Neuron (in vitro differentiated cells): ENCODE results near the gene PPIL4.
"Not testable (repeated sequence)": the region's sequence is repeated elsewhere in the genome, so short reads cannot be mapped to it uniquely, and the experiment has no call there.

Experiments
- H2AFZ ChIP-seq: one replicate; pipeline ENCODE4 v1.6.1; 2013; ENCODE audit warnings: low read depth, mild to moderate bottlenecking, inconsistent platforms, low read length, moderate library complexity
- H3K27me3 ChIP-seq: one replicate; pipeline ENCODE4 v1.6.1; 2013; ENCODE audit warnings: low read length; ENCODE audit not compliant: insufficient read depth
- H3K36me3 ChIP-seq: one replicate; pipeline ENCODE4 v1.6.1; 2013; ENCODE audit warnings: low read length; ENCODE audit not compliant: insufficient read depth
- H3K4me1 ChIP-seq: one replicate; pipeline ENCODE4 v1.6.1; 2013; ENCODE audit warnings: low read length; ENCODE audit not compliant: insufficient read depth
- H3K4me3 ChIP-seq: 2 replicates; pipeline ENCODE4 v1.5.1; 2013; ENCODE audit warnings: mild to moderate bottlenecking, low read length, moderate library complexity
- H3K9me3 ChIP-seq: one replicate; pipeline ENCODE4 v1.6.1; 2013; ENCODE audit warnings: low read length

The PPIL4 gene

GRCh38 chr6:149473080-149474052, 72.5 kb downstream of the PPIL4 start:
- H3K36me3 ChIP-seq, result no peaks in the 10 kb centered on the region
- no peaks in the 10 kb centered on the region for H3K27me3 ChIP-seq
- no peak overlapping the region for H2AFZ ChIP-seq
- no peak overlapping the region for H3K4me3 ChIP-seq
- H3K4me1 ChIP-seq, result no peaks in the 10 kb centered on the region
- no peaks in the 10 kb centered on the region for H3K9me3 ChIP-seq

DNA sequence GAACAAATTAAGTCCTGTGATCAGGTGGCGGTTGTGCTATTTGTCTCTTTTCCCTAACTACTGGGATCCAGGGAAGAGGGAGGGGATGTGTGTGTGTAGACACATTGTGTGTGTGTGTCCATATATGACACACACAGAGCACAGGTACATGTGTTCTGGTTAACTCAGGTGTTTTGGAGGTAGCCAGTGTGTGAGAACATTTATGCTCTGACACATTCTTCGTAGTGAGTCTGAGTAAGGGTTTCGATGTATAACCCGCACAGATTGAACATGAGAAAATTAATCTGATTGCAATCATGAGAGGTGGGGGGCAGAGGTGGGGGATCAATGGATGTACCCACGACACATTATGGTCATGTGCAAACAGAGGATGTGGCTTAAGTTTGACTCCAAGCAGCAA, 73.6 kb downstream of the PPIL4 start:
- no peak overlapping the region for H2AFZ ChIP-seq
- no peak overlapping the region for H3K4me3 ChIP-seq
- H3K27me3 ChIP-seq, result no peaks in the 10 kb centered on the region
- H3K9me3 ChIP-seq, result no peaks in the 10 kb centered on the region
- H3K36me3 ChIP-seq, result no peaks in the 10 kb centered on the region
- no peaks in the 10 kb centered on the region for H3K4me1 ChIP-seq

DNA sequence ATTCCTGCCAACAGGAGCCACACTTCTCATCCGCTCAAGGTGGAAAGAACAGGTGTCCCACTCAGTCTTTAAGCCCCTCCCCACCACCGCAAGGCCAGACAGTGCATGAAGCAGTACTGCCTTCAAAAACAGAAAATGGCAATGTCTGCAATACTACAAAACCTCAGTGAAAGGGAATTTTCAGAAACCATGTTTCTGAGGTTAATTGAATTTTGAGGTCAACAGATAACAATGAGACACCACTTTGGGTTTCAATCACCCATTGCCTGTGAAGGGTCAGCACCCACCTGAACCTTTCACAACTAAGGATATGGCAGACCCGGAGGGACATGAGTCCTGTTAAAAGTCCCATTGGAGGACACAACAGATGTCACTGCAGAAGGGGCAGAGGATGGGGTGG, 74.0 kb downstream of the PPIL4 start:
- Histone ChIP-seq H3K27me3 (no peaks in the 10 kb centered on the region), H2AFZ (no peak overlapping the region), H3K4me1 (no peaks in the 10 kb centered on the region), H3K36me3 (no peaks in the 10 kb centered on the region), H3K4me3 (no peak overlapping the region), H3K9me3 (no peaks in the 10 kb centered on the region)

DNA sequence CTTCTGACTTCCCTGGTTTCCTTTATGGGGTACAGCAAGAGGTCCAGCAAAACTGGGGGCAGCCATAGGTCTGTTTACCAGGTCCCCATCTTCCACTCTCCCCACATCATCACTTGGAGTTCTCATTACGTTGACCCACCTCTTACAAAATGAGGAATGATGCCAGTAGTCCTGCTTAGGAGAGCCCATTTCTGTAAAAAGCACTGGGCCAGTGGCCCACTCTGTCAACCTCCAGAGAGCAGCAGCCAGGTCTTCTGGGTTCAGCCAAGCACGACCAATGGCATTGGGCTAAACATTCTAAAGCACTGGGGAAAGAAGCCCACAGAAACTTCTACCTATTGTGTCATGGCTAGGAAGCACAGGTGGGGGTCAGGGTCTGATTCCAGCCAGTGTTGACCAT, 74.9 kb downstream of the PPIL4 start:
- no peak overlapping the region for H3K4me3 ChIP-seq
- H3K36me3 ChIP-seq, result no peaks in the 10 kb centered on the region
- no peaks in the 10 kb centered on the region for H3K4me1 ChIP-seq
- H3K9me3 ChIP-seq, result no peaks in the 10 kb centered on the region
- no peak overlapping the region for H2AFZ ChIP-seq
- H3K27me3 ChIP-seq, result no peaks in the 10 kb centered on the region

DNA sequence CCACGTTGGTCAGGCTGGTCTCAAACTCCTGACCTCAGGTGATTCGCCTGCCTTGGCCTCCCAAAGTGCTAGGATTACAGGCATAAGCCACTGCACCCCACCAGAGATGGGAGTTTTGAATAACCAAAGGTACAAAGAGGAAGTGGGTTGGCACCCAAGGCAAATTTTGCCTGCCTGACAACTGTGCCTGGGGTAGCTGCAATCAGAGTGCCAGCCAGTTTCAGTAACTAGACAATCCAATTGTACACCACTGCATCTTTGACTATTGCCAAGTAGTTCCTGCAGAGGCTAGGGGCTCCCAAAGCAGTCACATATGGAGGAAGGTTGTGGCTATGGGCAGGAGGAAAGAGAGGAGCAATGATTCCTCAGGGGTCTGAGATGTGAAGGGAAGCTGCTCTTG, 77.7 kb downstream of the PPIL4 start:
- Histone ChIP-seq H3K27me3 (no peaks in the 10 kb centered on the region), H3K36me3 (no peaks in the 10 kb centered on the region), H3K4me3 (no peak overlapping the region), H3K9me3 (no peaks in the 10 kb centered on the region), H2AFZ (no peak overlapping the region), H3K4me1 (no peaks in the 10 kb centered on the region)

- Histone ChIP-seq H2AFZ (no peak overlapping the region), H3K4me1 (no peaks in the 10 kb centered on the region), H3K9me3 (no peaks in the 10 kb centered on the region), H3K36me3 (no peaks in the 10 kb centered on the region), H3K27me3 (no peaks in the 10 kb centered on the region), H3K4me3 (no peak overlapping the region)
Measured at GRCh38 chr6:149467265-149467664, 78.6 kb downstream of the PPIL4 start.

DNA sequence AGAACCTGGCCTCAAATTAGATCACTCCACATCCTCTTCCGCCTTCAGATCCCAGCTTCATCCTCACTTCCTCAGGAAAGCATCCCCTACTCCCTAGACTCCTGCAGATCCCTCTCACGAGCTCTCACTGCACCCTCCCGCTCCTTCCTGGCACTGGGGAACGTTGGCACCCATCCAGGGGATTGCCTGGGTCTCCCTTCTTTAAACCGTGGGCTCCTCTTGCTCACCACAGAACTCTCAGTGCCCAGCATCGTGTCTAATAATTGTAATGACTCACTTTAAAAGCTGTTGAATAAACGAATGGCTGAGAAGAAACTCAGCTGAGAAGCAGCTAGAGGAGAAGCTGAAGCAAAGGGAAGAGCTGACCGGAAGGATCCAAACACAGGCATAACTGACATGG, 81.4 kb downstream of the PPIL4 start:
- Histone ChIP-seq H3K4me3 (no peak overlapping the region), H3K4me1 (no peaks in the 10 kb centered on the region), H2AFZ (no peak overlapping the region), H3K36me3 (no peaks in the 10 kb centered on the region), H3K9me3 (no peaks in the 10 kb centered on the region), H3K27me3 (no peaks in the 10 kb centered on the region)

DNA sequence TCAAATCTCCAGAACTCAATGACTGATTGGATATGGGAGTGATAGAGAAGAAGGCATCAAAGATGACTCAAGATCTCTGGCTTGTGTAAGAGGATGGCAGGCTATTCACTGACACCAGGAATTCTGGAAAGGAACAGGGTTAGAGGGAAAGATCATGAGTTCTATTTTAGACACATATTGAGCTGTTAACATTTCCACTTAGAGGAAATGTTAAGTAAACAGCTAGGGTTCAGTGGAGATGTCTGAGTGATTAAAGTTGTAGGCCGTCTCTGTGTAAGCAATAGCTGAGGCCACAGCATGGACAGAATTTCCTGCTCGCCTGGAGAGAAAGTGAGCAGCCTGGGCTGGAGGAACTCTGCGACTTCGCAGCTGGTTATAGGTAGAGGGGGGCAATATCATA, 82.1 kb downstream of the PPIL4 start:
- Histone ChIP-seq H3K36me3 (no peaks in the 10 kb centered on the region), H3K9me3 (no peaks in the 10 kb centered on the region), H3K4me1 (no peaks in the 10 kb centered on the region), H2AFZ (no peak overlapping the region), H3K27me3 (no peaks in the 10 kb centered on the region), H3K4me3 (no peak overlapping the region)

GRCh38 chr6:149462712-149463111, 83.1 kb downstream of the PPIL4 start:
- not testable (repeated sequence) for H2AFZ ChIP-seq, H3K36me3 ChIP-seq, H3K4me3 ChIP-seq, H3K4me1 ChIP-seq, H3K27me3 ChIP-seq, H3K9me3 ChIP-seq

GRCh38 chr6:149461670-149462069, 84.2 kb downstream of the PPIL4 start:
- no peaks in the 10 kb centered on the region for H3K4me1 ChIP-seq
- H3K27me3 ChIP-seq, result no peaks in the 10 kb centered on the region
- no peaks in the 10 kb centered on the region for H3K36me3 ChIP-seq
- no peak overlapping the region for H3K4me3 ChIP-seq
- no peak overlapping the region for H2AFZ ChIP-seq
- no peaks in the 10 kb centered on the region for H3K9me3 ChIP-seq

DNA sequence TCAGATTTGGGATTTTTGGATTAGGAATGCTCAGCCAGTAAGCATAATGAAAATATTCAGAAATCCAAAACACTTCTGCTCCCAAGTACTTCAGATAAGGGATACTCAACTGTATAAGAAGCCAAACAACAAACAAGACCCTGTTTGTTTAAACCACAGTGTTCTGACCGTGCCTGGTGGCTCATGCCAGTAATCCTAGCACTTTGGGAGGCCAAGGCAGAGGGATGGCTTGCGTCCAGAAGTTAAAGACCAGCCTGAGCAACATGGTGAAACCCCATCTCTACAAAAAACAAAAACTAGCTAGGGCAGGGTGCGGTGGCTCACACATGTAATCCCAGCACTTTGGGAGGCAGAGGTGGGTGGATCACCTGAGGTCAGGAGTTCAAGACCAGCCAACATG, 85.6 kb downstream of the PPIL4 start:
- not testable (repeated sequence) for H3K9me3 ChIP-seq, H3K36me3 ChIP-seq, H3K4me1 ChIP-seq, H2AFZ ChIP-seq, H3K27me3 ChIP-seq, H3K4me3 ChIP-seq

GRCh38 chr6:149459761-149460160, 86.1 kb downstream of the PPIL4 start:
- Histone ChIP-seq H2AFZ (no peak overlapping the region), H3K4me1 (no peaks in the 10 kb centered on the region), H3K4me3 (no peak overlapping the region), H3K36me3 (no peaks in the 10 kb centered on the region), H3K27me3 (no peaks in the 10 kb centered on the region), H3K9me3 (no peaks in the 10 kb centered on the region)

GRCh38 chr6:149458806-149459205, 87.0 kb downstream of the PPIL4 start:
- Histone ChIP-seq H2AFZ (no peak overlapping the region), H3K4me3 (no peak overlapping the region), H3K36me3 (no peaks in the 10 kb centered on the region), H3K9me3 (no peaks in the 10 kb centered on the region), H3K27me3 (no peaks in the 10 kb centered on the region), H3K4me1 (no peaks in the 10 kb centered on the region)

DNA sequence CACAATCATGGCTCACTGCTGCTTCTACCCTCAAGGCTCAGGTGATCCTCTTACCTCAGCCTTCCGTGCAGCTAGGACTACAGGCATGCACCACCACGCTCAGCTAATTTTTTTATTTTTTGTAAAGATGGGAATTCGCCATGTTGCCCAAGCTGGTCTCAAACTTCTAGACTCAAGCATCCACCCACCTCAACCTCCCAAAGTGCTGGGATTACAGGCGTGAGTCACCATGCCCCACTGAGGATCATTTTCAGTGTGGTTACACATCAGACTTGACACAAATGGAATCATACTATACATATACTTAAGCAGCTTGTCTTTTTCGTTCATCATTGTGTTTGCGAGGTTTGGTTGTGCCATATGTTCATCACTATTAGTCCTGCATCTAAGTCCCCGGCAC, 87.6 kb downstream of the PPIL4 start:
- Histone ChIP-seq H3K4me1 (no peaks in the 10 kb centered on the region), H3K27me3 (no peaks in the 10 kb centered on the region), H2AFZ (no peak overlapping the region), H3K9me3 (no peaks in the 10 kb centered on the region), H3K36me3 (no peaks in the 10 kb centered on the region), H3K4me3 (no peak overlapping the region)
